IMR-90 (cell line): ENCODE measurements around the gene MYO1F. TPM values are rescaled to one million over a fixed set of nuclear protein-coding genes. Genes with fewer than 3 reads are reported as not detected.

Experiments used
- ATAC-seq: fragments of 200-7000 bp; cut with Tn5 transposase; 2 replicates; pipeline ENCODE4 v1.9.1; 2020; ENCODE audit warnings: low read depth, mild to moderate bottlenecking, moderate library complexity
- Bru-seq: library from RNA; stranded (reverse); fragments of 400-500 nt; gene quantifications from one replicate; lab custom pipeline; 2021; lab: Mats Ljungman, UMichigan
- BruChase-seq, 2 experiments: library from RNA; stranded (reverse); fragments of 400-500 nt; gene quantifications; one replicate each; lab custom pipeline; 2021; lab: Mats Ljungman, UMichigan
- BruUV-seq: library from RNA; stranded (reverse); fragments of 400-500 nt; replicated peaks from 2 replicates; lab custom pipeline; 2021; lab: Mats Ljungman, UMichigan
- CTCF ChIA-PET: fragments of 300-600 bp; formaldehyde crosslinking; extraction: SDS; loops from one replicate; lab custom pipeline; 2021; ENCODE audit warnings: antibody characterized with exemption; lab: Yijun Ruan, JAX
- POLR2A ChIA-PET: fragments of 300-600 bp; sonication (Branson Sonifier 250); formaldehyde crosslinking; loops from one replicate; lab custom pipeline; 2022; ENCODE audit warnings: antibody characterized with exemption; ENCODE audit not compliant: unreplicated experiment; lab: Charles Lee
- DNase-seq: peaks from one replicate; pipeline ENCODE4 v3.0.0; 2013
- H2AFZ ChIP-seq: replicated peaks from 2 replicates; pipeline ENCODE3; 2013; ENCODE audit warnings: low read length, mild to moderate bottlenecking; ENCODE audit not compliant: poor library complexity
- H2AK5ac ChIP-seq: 2 replicates; pipeline ENCODE4 v1.6.1; 2013; ENCODE audit warnings: low read depth, low read length, inconsistent platforms
- H2AK9ac ChIP-seq: replicated peaks from 2 replicates; pipeline ENCODE3; 2013; ENCODE audit warnings: mild to moderate bottlenecking, low read depth, low read length, moderate library complexity; ENCODE audit not compliant: poor library complexity
- H2BK120ac ChIP-seq: 2 replicates; pipeline ENCODE4 v1.6.1; 2013; ENCODE audit warnings: low read depth, low read length, inconsistent platforms
- H2BK15ac ChIP-seq: 3 replicates; pipeline ENCODE4 v1.6.1; 2013; ENCODE audit warnings: low read depth, low read length, inconsistent platforms
- H2BK20ac ChIP-seq: 2 replicates; pipeline ENCODE4 v1.6.1; 2013; ENCODE audit warnings: low read depth, mild to moderate bottlenecking, inconsistent platforms, low read length, moderate library complexity
- H2BK5ac ChIP-seq: 2 replicates; pipeline ENCODE4 v1.6.1; 2013; ENCODE audit warnings: mild to moderate bottlenecking, low read depth, low read length, inconsistent platforms; ENCODE audit not compliant: poor library complexity, severe bottlenecking
- H3K14ac ChIP-seq: replicated peaks from 2 replicates; pipeline ENCODE4 v1.6.1; 2013; ENCODE audit warnings: low read depth, low read length, inconsistent platforms
- H3K18ac ChIP-seq: 2 replicates; pipeline ENCODE4 v1.6.1; 2013; ENCODE audit warnings: low read depth, low read length, control low read depth
- H3K23ac ChIP-seq: 2 replicates; pipeline ENCODE4 v1.6.1; 2013; ENCODE audit warnings: low read depth, low read length, inconsistent platforms
- H3K27ac ChIP-seq: 2 replicates; pipeline ENCODE4 v1.5.1; 2013; ENCODE audit warnings: mild to moderate bottlenecking, control low read depth, low read length; ENCODE audit not compliant: insufficient read depth
- H3K27me3 ChIP-seq: 2 replicates; pipeline ENCODE4 v1.6.1; 2013; ENCODE audit warnings: low read length; ENCODE audit not compliant: control insufficient read depth, insufficient read depth
- H3K36me3 ChIP-seq: 2 replicates; pipeline ENCODE4 v1.6.1; 2013; ENCODE audit warnings: low read length, mixed read lengths; ENCODE audit not compliant: control insufficient read depth, insufficient read depth
- H3K4ac ChIP-seq: 2 replicates; pipeline ENCODE4 v1.6.1; 2013; ENCODE audit warnings: low read depth, low read length, inconsistent platforms
- H3K4me1 ChIP-seq: 2 replicates; pipeline ENCODE4 v1.6.1; 2013; ENCODE audit warnings: low read length, mixed read lengths; ENCODE audit not compliant: control insufficient read depth, insufficient read depth
- H3K4me2 ChIP-seq: 2 replicates; pipeline ENCODE4 v1.6.1; 2013; ENCODE audit warnings: low read depth, mild to moderate bottlenecking, control low read depth, low read length, moderate library complexity
- H3K4me3 ChIP-seq: 2 replicates; pipeline ENCODE4 v1.5.1; 2013; ENCODE audit warnings: low read depth, mild to moderate bottlenecking, control low read depth, low read length, moderate library complexity; ENCODE audit not compliant: insufficient read depth
- H3K56ac ChIP-seq: 2 replicates; pipeline ENCODE4 v1.6.1; 2013; ENCODE audit warnings: low read length, inconsistent platforms; ENCODE audit not compliant: insufficient read depth; ENCODE audit errors: extremely low read depth
- H3K79me1 ChIP-seq, 2 experiments: 2 replicates each; pipeline ENCODE4 v1.6.1; 2013; ENCODE audit warnings: low read length in 2 of 2, inconsistent platforms in 1 of 2, low read depth in 1 of 2
- H3K9ac ChIP-seq: 2 replicates; pipeline ENCODE4 v1.6.1; 2013; ENCODE audit warnings: low read depth, low read length, control low read depth
- H3K9me1 ChIP-seq: 2 replicates; pipeline ENCODE4 v1.6.1; 2013; ENCODE audit warnings: low read length, inconsistent platforms; ENCODE audit not compliant: insufficient read depth
- H3K9me3 ChIP-seq: 2 replicates; pipeline ENCODE4 v1.6.1; 2013; ENCODE audit warnings: low read length; ENCODE audit not compliant: control insufficient read depth, insufficient read depth
- H4K20me1 ChIP-seq: 2 replicates; pipeline ENCODE4 v1.6.1; 2013; ENCODE audit warnings: low read length, inconsistent platforms; ENCODE audit not compliant: insufficient read depth
- H4K5ac ChIP-seq: 2 replicates; pipeline ENCODE4 v1.6.1; 2013; ENCODE audit warnings: mild to moderate bottlenecking, low read depth, low read length, control low read depth
- H4K8ac ChIP-seq, 2 experiments: 2 replicates each; pipeline ENCODE4 v1.6.1; 2013; ENCODE audit warnings: low read depth in 2 of 2, low read length in 2 of 2, control low read depth in 1 of 2, inconsistent platforms in 1 of 2
- H4K91ac ChIP-seq: 2 replicates; pipeline ENCODE4 v1.6.1; 2013; ENCODE audit warnings: low read depth, low read length, inconsistent platforms; ENCODE audit not compliant: insufficient read depth
- MAZ ChIP-seq: IDR thresholded peaks from 2 replicates; pipeline ENCODE4 v1.6.1; 2012; ENCODE audit warnings: low read depth, mild to moderate bottlenecking, low read length, improper control_type of control experiment, moderate library complexity, borderline replicate concordance
- POLR2A ChIP-seq: IDR thresholded peaks from 2 replicates; pipeline ENCODE4 v1.6.1; 2012; ENCODE audit warnings: mild to moderate bottlenecking, low read depth, low read length
- WGBS, 2 experiments: methylation state at CpG; one replicate each; pipeline versions ENCODE4 v1.1.5 to v1.1.7; 2013; ENCODE audit warnings: missing lambda C conversion rate in 2 of 2; ENCODE audit not compliant: insufficient read length in 1 of 2; ENCODE audit errors: extremely low coverage in 2 of 2; 5-methylcytosine and 5-hydroxymethylcytosine counted together
- dilution Hi-C: fragments of 300-500 bp; cut with HindIII; formaldehyde crosslinking; loops from one replicate; pipeline ENCODE4 v1.14.3; 2018; ENCODE audit warnings: low sequenced_read_pairs; ENCODE audit not compliant: unreplicated experiment
- in situ Hi-C: fragments of 300-500 bp; cut with MboI; formaldehyde crosslinking; loops from 3 replicates; pipeline ENCODE4 v1.14.3; 2019; ENCODE audit warnings: low sequenced_read_pairs, inconsistent platforms, mixed read lengths
- intact Hi-C: fragments of 100-400 bp; cut with micrococcal nuclease; formaldehyde crosslinking; loops from 2 replicates; pipeline ENCODE4 v1.10.0; 2022
- long read RNA-seq: library from polyadenylated mRNA; unstranded; transcript quantifications from one replicate; pipeline ENCODE4 v2.0.0, GENCODE V29; 2021; ENCODE audit not compliant: unreplicated experiment
- polyA plus RNA-seq, 3 experiments: library from polyadenylated mRNA; depleted of rRNA; stranded (reverse); fragments of >200 nt; gene quantifications; 2 replicates each; pipeline ENCODE4 v1.2.3, GENCODE V29; 2012; ENCODE audit warnings: low replicate concordance in 1 of 3
- total RNA-seq: library from RNA; depleted of rRNA; stranded (reverse); fragments of >200 nt; gene quantifications from 2 replicates; pipeline ENCODE4 v1.2.3, GENCODE V29; 2012; rRNA removed

The MYO1F gene
- under 0.01 and 0.18 TPM in 2 replicates for total RNA-seq
- 0.14 TPM in 2 replicates for polyA plus RNA-seq (2012; rRNA removed)
- polyA plus RNA-seq (2012; cell fraction: cytosol; rRNA removed) = 0.19 and 0.21 TPM in 2 replicates
- 0.32 and 0.54 TPM in 2 replicates for polyA plus RNA-seq (2012; cell fraction: nucleus; rRNA removed; ENCODE audit: low replicate concordance)
- Bru-seq, nascent RNA = percentile 7 among the genes with signal in this experiment
- percentile 9 among the genes with signal in this experiment for BruChase-seq, experiment 1, labeled RNA remaining after a 6-hour chase
- BruChase-seq, experiment 2, labeled RNA remaining after a 2-hour chase = percentile 11 among the genes with signal in this experiment
- long read RNA-seq, partial matches to known transcripts = 0 of 3 reads
- long read RNA-seq, other reads (novel, unspliced or antisense) = 3 of 3 reads

GRCh38 chr19:8577247-8577646, at the start of gene MYO1F:
Gene MYO1F, minus strand, starts transcription at chr19:8577442. Its CDS starts 133 bp downstream, at chr19:8577309.
- Histone ChIP-seq H3K9me1 (peaks cover 6% of the 10 kb centered on the region; the same call in 1 of the 2 replicates), H3K4ac (no peak within 1 kb of the TSS), H2BK120ac (no peak within 1 kb of the TSS), H3K14ac (no peak within 1 kb of the TSS), H2AK5ac (peak within 1 kb of the TSS; percentile 65), H3K9me3 (no peaks in the 10 kb centered on the region), H4K8ac (no peak within 1 kb of the TSS; a peak in 1 of 4 replicates), H3K27ac (no peak within 1 kb of the TSS), H2BK15ac (no peak within 1 kb of the TSS; the same call in 2 of the 3 replicates), H3K18ac (no peak within 1 kb of the TSS), H2AK9ac (peak within 1 kb of the TSS; percentile 61), H3K36me3 (no peaks in the 10 kb centered on the region), H4K91ac (no peak within 1 kb of the TSS), H3K79me1 (no peaks in the 10 kb centered on the region), H3K23ac (no peak within 1 kb of the TSS), H3K9ac (no peak within 1 kb of the TSS), H2BK20ac (no peak within 1 kb of the TSS), H2BK5ac (no peak within 1 kb of the TSS), H3K4me3 (no peak within 1 kb of the TSS), H3K27me3 (no peaks in the 10 kb centered on the region), H3K56ac (no peak within 1 kb of the TSS), H3K4me1 (peaks cover 5% of the 10 kb centered on the region; the same call in 1 of the 2 replicates), H2AFZ (no peak within 1 kb of the TSS), H3K4me2 (no peak within 1 kb of the TSS), H4K5ac (no peak within 1 kb of the TSS), H4K20me1 (no peaks in the 10 kb centered on the region)
- dilution Hi-C loops (no loop called here), in situ Hi-C loops (loop anchor here (5.0 kb wide), 1 partner anchor 255 kb away; the partner anchor contains the start of genes NDUFA7 and RPS28), intact Hi-C loops (loop anchor here (5.0 kb wide), 1 partner anchor 165 kb away; the partner anchor contains the start of gene MARCHF2)
- ChIA-PET CTCF (no interaction called here), POLR2A (no interaction called here)
- DNase-seq (no peak), ATAC-seq (no peak)
- no TSS peak for BruUV-seq
- TF ChIP-seq POLR2A = no peak
- no peak for TF ChIP-seq MAZ
- WGBS, 2 experiments = no CpG with 5 or more reads among the region's 7 CpGs
